K562 (cell line): ENCODE measurements around the gene OPA1. TPM values are rescaled to one million over a fixed set of nuclear protein-coding genes. Genes with fewer than 3 reads are reported as not detected.
A peak's percentile ranks its signal among the peaks of the same experiment; 100 is the strongest.

Experiments
- ATAC-seq: fragments of 200-7000 bp; cut with Tn5 transposase; 3 replicates; pipeline ENCODE4 v1.9.1; 2020; ENCODE audit warnings: moderate library complexity
- BruUV-seq: library from RNA; stranded (reverse); fragments of 400-500 nt; replicated peaks from 2 replicates; lab custom pipeline; 2021; lab: Mats Ljungman, UMichigan
- CTCF ChIA-PET: fragments of 300-600 bp; formaldehyde crosslinking; extraction: SDS; loops from one replicate; lab custom pipeline; 2021; ENCODE audit warnings: low intra/inter-chr PET ratio; lab: Yijun Ruan, JAX
- POLR2A ChIA-PET: fragments of 300-600, 350-650 bp; sonication (Branson Sonifier 250); formaldehyde crosslinking; extraction: SDS; loops from one replicate; lab custom pipeline; 2021; ENCODE audit warnings: antibody characterized with exemption, inconsistent platforms; lab: Yijun Ruan, JAX
- DNase-seq, 4 experiments: peaks; one replicate each; pipeline versions ENCODE4 v3.0.0 to v3.0.0-alpha.2; 2011 to 2018; ENCODE audit warnings: low spot score in 3 of 4, mixed read lengths in 3 of 4; ENCODE audit errors: extremely low read depth in 1 of 4
- FAIRE-seq: peaks from 2 replicates; lab custom pipeline; 2011; peaks lifted over from hg19 to GRCh38; lab: Jason Lieb, UNC
- H2AFZ ChIP-seq: 2 replicates; pipeline ENCODE4 v1.6.0; 2011; ENCODE audit warnings: low read depth, low read length, control low read depth, inconsistent platforms
- H3K27ac ChIP-seq: fragments of 200-600 bp; 3 replicates; pipeline ENCODE4 v1.8.0; 2011; ENCODE audit warnings: low read depth, mild to moderate bottlenecking, control low read depth, inconsistent platforms, low read length, moderate library complexity, mixed read lengths; ENCODE audit errors: extremely low read depth
- H3K27me3 ChIP-seq, 2 experiments: fragments of 300-600 bp in 1 of 2; 2 replicates in 1 of 2; 3 replicates in 1 of 2; pipeline versions ENCODE4 v1.6.0 to v1.8.0; 2011; ENCODE audit warnings: inconsistent platforms in 2 of 2, low read length in 2 of 2, mild to moderate bottlenecking in 1 of 2, mixed read lengths in 1 of 2, moderate library complexity in 1 of 2; ENCODE audit not compliant: control insufficient read depth in 2 of 2, insufficient read depth in 2 of 2
- H3K36me3 ChIP-seq: fragments of 300-600 bp; 3 replicates; pipeline ENCODE4 v1.8.0; 2011; ENCODE audit warnings: mild to moderate bottlenecking, low read length, inconsistent platforms; ENCODE audit not compliant: control insufficient read depth, insufficient read depth
- H3K4me1 ChIP-seq, 2 experiments: fragments of 200-600 bp in 1 of 2; replicated peaks in 1 of 2; 2 replicates in 1 of 2; 3 replicates in 1 of 2; pipeline versions ENCODE4 v1.5.1 to v1.8.0; 2011; ENCODE audit warnings: inconsistent platforms in 2 of 2, low read length in 2 of 2, mild to moderate bottlenecking in 1 of 2, mixed read lengths in 1 of 2, moderate library complexity in 1 of 2; ENCODE audit not compliant: control insufficient read depth in 2 of 2, insufficient read depth in 2 of 2
- H3K4me2 ChIP-seq: 2 replicates; pipeline ENCODE4 v1.6.1; 2011; ENCODE audit warnings: low read length, control low read depth, inconsistent platforms, mixed read lengths; ENCODE audit not compliant: insufficient read depth
- H3K4me3 ChIP-seq: fragments of 200-600 bp; sonication (generic), shearing (Covaris generic); 2 replicates; pipeline ENCODE4 v1.5.1; 2016; ENCODE audit warnings: control low read depth, inconsistent platforms
- H3K79me2 ChIP-seq: fragments of 200-600 bp; 3 replicates; pipeline ENCODE4 v1.8.0; 2011; ENCODE audit warnings: low read length, inconsistent platforms; ENCODE audit not compliant: control insufficient read depth, insufficient read depth
- H3K9ac ChIP-seq, 2 experiments: 2 replicates each; pipeline versions ENCODE4 v1.6.0 to v1.6.1; 2011; ENCODE audit warnings: low read depth in 2 of 2, low read length in 2 of 2, control low read depth in 1 of 2, inconsistent platforms in 1 of 2, mild to moderate bottlenecking in 1 of 2, mixed read lengths in 1 of 2; ENCODE audit not compliant: insufficient read depth in 1 of 2
- H3K9me1 ChIP-seq: one replicate; pipeline ENCODE4 v1.6.0; 2011; ENCODE audit warnings: inconsistent platforms, mild to moderate bottlenecking, low read length, moderate library complexity; ENCODE audit not compliant: control insufficient read depth, insufficient read depth
- H3K9me3 ChIP-seq: replicated peaks from 2 replicates; pipeline ENCODE4 v1.5.1; 2011; ENCODE audit warnings: low read depth, low read length, inconsistent platforms; ENCODE audit not compliant: control insufficient read depth, insufficient read depth
- H4K20me1 ChIP-seq: replicated peaks from 2 replicates; pipeline ENCODE4 v1.6.1; 2011; ENCODE audit warnings: low read length, inconsistent platforms, mixed read lengths; ENCODE audit not compliant: control insufficient read depth, insufficient read depth
- ATF2 ChIP-seq: sonication (generic); formaldehyde crosslinking; IDR thresholded peaks from 2 replicates; pipeline ENCODE4 v1.8.1; 2022; ENCODE audit warnings: missing genetic modification reagents
- E2F5 ChIP-seq: sonication (generic); formaldehyde crosslinking; IDR thresholded peaks from 2 replicates; pipeline ENCODE4 v1.8.0; 2022; ENCODE audit warnings: mild to moderate bottlenecking, missing genetic modification reagents
- MAFF ChIP-seq: IDR thresholded peaks from 2 replicates; pipeline ENCODE4 v1.6.1; 2012; ENCODE audit warnings: low read length, improper control_type of control experiment
- SPI1 ChIP-seq: IDR thresholded peaks from 2 replicates; pipeline ENCODE4 v1.6.1; 2011; ENCODE audit warnings: low read depth, low read length, control low read depth, borderline replicate concordance
- WGBS: fragments of 100-300 bp; shearing (Covaris generic); methylation state at CpG from one replicate; pipeline ENCODE4 v1.1.6; 2016; ENCODE audit warnings: low coverage, mixed read lengths; ENCODE audit not compliant: insufficient coverage; ENCODE audit errors: missing lambda C conversion rate; 5-methylcytosine and 5-hydroxymethylcytosine counted together
- in situ Hi-C: fragments of 300-500 bp; cut with MboI; formaldehyde crosslinking; loops from 4 replicates; pipeline ENCODE4 v1.15.0; 2018; ENCODE audit warnings: inconsistent platforms, mixed read lengths
- intact Hi-C: fragments of 100-400 bp; cut with micrococcal nuclease; formaldehyde crosslinking; loops from 2 replicates; pipeline ENCODE4 v1.14.2; 2022
- polyA plus RNA-seq, 8 experiments: library from polyadenylated mRNA; depleted of rRNA in 4 of 8; stranded (reverse) in 5 of 8; unstranded in 3 of 8; fragments of >200 nt; fragmentation: Nextera tagmentation in 2 of 8; fragmentation: Illumina TruSeq in 1 of 8; extraction: Ambion mirVana in 2 of 8; extraction: Trizol in 1 of 8; gene quantifications; 2 replicates each; pipeline versions ENCODE4 v1.2.1 to v1.2.3, GENCODE V29; 2011 to 2014; ENCODE audit warnings: inconsistent platforms in 1 of 8, missing spikeins in 1 of 8
- total RNA-seq, 7 experiments: library from RNA; depleted of rRNA in 6 of 7; stranded (reverse); fragments of >200 nt in 6 of 7; fragmentation: Illumina TruSeq in 2 of 7; extraction: Trizol in 2 of 7; gene quantifications; 2 replicates each; pipeline versions ENCODE4 v1.2.1 to v1.2.3, GENCODE V29; 2011 to 2021; ENCODE audit warnings: low replicate concordance in 1 of 7

Gene OPA1
- total and polyA plus RNA-seq, 9 of the 15 experiments (the other 6 are each of a cell fraction or from before 2014, with no cell fraction given) = 19.7 to 127 (median 94.7) TPM

- Histone ChIP-seq H3K9me3 (peaks cover 2% of the 10 kb centered on the region), H3K36me3 (no peaks in the 10 kb centered on the region), H4K20me1 (no peaks in the 10 kb centered on the region), H3K4me2 (no peak overlapping the region), H3K27ac (no peak overlapping the region), H3K4me3 (no peak overlapping the region), H3K4me1 (peaks cover 0 to 4% of the 10 kb centered on the region in 2 experiments; a peak in 1 of 5 replicates), H3K9ac (no peak overlapping the region), H3K27me3 (no peaks in the 10 kb centered on the region; a peak in 1 of 5 replicates), H2AFZ (no peak overlapping the region), H3K9me1 (no peaks in the 10 kb centered on the region), H3K79me2 (no peaks in the 10 kb centered on the region)
- ATAC-seq (no peak), FAIRE-seq (no peak), DNase-seq (no peak)
- intact Hi-C loops = no loop called here
- TF ChIP-seq SPI1 (peak; percentile 57; the same call in 1 of the 2 replicates), E2F5 (CRISPR knock-in tag) (no peak), ATF2 (CRISPR knock-in tag) (no peak), MAFF (no peak)
- WGBS = 0% methylated on average over 3 of the region's 4 CpGs
- no TSS peak for BruUV-seq
- CTCF ChIA-PET = no interaction called here
- POLR2A ChIA-PET = no interaction called here
- in situ Hi-C loops = no loop called here
Observed at GRCh38 chr3:193716150-193716549, 123.1 kb downstream of the OPA1 start.
